A549 (cell line): ENCODE results near the gene PTPRE.

Experiments used
- FOSB ChIP-seq: fragments of 250-450 bp; sonication (Bioruptor Pico); IDR thresholded peaks from 2 replicates; pipeline ENCODE4 v1.5.0; 2020; ENCODE audit warnings: mild to moderate bottlenecking, moderate library complexity
- KDM5A ChIP-seq: fragments of 200-600 bp; sonication (generic); IDR thresholded peaks from 2 replicates; pipeline ENCODE4 v1.6.1; 2016; ENCODE audit warnings: antibody characterized with exemption, mild to moderate bottlenecking
- MAFK ChIP-seq: fragments of 450-650 bp; IDR thresholded peaks from 2 replicates; pipeline ENCODE4 v1.6.1; 2014; ENCODE audit not compliant: partially characterized antibody
- PHF8 ChIP-seq: fragments of 200-600 bp; sonication (generic); IDR thresholded peaks from 2 replicates; pipeline ENCODE4 v1.6.1; 2016; ENCODE audit warnings: low read depth, mild to moderate bottlenecking, antibody characterized with exemption, moderate library complexity, borderline replicate concordance
- RCOR1 ChIP-seq: fragments of 150-350 bp; IDR thresholded peaks from 2 replicates; pipeline ENCODE4 v1.6.1; 2014; ENCODE audit warnings: antibody characterized with exemption, low read length, low read depth
- SREBF2 ChIP-seq: fragments of 450-650 bp; IDR thresholded peaks from 2 replicates; pipeline ENCODE4 v1.6.1; 2014; ENCODE audit warnings: mild to moderate bottlenecking, moderate library complexity
- TF ChIP-seq, protein P1 (sequence below): fragments of >200 bp; sonication (Bioruptor Twin); formaldehyde crosslinking; IDR thresholded peaks from 3 replicates; pipeline ENCODE4 v1.5.1; 2016
- TF ChIP-seq, protein P2 (sequence below): fragments of 250-450 bp; sonication (Bioruptor Pico); IDR thresholded peaks from 2 replicates; pipeline ENCODE4 v1.5.0; 2021; ENCODE audit warnings: mild to moderate bottlenecking, moderate library complexity, borderline replicate concordance
- TF ChIP-seq, protein P3 (sequence below): IDR thresholded peaks from 2 replicates; pipeline ENCODE4 v1.6.1; 2012

DNA sequence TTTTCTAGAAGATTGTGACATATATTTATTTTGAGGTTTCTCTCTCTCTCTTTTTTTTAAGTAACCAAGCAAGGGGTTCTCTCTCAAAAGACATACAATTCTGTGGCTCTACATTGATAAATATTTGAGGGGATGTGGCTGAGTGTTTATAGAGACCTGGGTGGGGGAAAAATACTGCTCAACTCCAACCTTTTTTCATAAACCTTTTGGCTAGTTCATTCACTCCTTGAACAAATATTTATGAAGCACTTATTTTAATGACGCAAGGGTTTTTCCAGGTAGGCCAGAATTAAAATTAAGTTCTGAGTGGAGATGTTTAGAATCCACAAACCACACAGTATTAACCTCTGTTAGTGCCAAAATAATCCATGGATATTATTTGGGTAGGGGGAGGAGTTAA, 100.2 kb downstream of the PTPRE start:
- TF ChIP-seq KDM5A (no peak), SREBF2 (no peak), FOSB (CRISPR knock-in tag) (no peak), PHF8 (no peak), RCOR1 (no peak), MAFK (no peak)
- TF ChIP-seq, protein P1, sequence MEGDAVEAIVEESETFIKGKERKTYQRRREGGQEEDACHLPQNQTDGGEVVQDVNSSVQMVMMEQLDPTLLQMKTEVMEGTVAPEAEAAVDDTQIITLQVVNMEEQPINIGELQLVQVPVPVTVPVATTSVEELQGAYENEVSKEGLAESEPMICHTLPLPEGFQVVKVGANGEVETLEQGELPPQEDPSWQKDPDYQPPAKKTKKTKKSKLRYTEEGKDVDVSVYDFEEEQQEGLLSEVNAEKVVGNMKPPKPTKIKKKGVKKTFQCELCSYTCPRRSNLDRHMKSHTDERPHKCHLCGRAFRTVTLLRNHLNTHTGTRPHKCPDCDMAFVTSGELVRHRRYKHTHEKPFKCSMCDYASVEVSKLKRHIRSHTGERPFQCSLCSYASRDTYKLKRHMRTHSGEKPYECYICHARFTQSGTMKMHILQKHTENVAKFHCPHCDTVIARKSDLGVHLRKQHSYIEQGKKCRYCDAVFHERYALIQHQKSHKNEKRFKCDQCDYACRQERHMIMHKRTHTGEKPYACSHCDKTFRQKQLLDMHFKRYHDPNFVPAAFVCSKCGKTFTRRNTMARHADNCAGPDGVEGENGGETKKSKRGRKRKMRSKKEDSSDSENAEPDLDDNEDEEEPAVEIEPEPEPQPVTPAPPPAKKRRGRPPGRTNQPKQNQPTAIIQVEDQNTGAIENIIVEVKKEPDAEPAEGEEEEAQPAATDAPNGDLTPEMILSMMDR, result no peak
- TF ChIP-seq, protein P2, sequence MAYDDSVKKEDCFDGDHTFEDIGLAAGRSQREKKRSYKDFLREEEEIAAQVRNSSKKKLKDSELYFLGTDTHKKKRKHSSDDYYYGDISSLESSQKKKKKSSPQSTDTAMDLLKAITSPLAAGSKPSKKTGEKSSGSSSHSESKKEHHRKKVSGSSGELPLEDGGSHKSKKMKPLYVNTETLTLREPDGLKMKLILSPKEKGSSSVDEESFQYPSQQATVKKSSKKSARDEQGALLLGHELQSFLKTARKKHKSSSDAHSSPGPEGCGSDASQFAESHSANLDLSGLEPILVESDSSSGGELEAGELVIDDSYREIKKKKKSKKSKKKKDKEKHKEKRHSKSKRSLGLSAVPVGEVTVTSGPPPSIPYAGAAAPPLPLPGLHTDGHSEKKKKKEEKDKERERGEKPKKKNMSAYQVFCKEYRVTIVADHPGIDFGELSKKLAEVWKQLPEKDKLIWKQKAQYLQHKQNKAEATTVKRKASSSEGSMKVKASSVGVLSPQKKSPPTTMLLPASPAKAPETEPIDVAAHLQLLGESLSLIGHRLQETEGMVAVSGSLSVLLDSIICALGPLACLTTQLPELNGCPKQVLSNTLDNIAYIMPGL (CRISPR knock-in tag), result no peak
- TF ChIP-seq, protein P3, sequence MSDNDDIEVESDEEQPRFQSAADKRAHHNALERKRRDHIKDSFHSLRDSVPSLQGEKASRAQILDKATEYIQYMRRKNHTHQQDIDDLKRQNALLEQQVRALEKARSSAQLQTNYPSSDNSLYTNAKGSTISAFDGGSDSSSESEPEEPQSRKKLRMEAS, result no peak
